ENCODE data around the gene SLC22A23. TPM values are rescaled to one million over a fixed set of nuclear protein-coding genes. Genes with fewer than 3 reads are reported as not detected.

Gene SLC22A23
- polyA plus RNA-seq, 10 donors, result 2.8 to 7.8 (median 3.7) TPM

DNA sequence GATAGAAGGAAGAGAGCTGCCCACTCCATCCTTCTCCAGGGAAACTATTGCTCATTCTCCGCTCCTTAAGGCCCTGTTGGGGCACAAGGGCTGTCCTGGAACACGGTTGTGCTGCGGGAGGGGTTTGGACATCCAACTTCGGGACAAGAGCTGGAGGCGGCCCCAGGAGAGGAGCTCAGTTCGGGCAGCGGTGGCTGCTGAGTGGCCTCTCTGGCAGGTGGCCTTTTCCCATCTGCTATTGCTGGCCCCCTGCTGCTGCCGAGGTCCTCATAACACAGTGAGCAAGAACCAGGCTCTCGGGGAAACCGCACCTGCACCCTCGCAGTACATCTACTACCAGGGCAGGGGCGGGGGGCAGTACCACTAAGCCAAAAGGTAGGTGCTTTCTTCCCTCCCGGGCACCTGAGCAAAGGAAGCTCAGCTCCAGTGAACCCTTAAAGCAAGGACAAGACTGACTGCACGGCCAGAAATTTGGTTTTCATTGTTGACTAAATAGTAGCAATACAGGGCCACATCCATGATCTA is 134.4 kb downstream of the SLC22A23 start:
- no peak for DNase-seq

- no peak for DNase-seq
Observed at GRCh38 chr6:3321875-3322274, 135.0 kb downstream of the SLC22A23 start.

DNA sequence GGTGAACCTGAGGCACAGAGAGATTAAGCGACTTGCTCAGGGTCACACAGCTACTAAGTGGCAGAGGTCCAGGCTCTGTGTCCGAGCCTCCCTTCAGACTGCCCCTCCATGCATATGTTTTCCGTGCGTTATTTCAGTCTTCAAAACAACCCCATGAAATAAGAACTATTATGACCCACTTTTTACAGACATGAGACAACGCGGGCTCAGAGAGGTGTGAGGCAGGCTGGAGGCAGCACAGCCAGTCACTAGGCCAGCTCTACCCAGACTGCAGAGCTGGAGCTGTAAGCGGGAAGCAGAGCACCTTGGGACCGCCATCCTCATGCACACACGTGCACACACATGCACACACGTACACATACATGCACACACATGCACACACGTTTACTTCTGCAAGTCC is 135.8 kb downstream of the SLC22A23 start:
- no peak for DNase-seq

- DNase-seq, result no peak
Observed at GRCh38 chr6:3320238-3320811, 136.5 kb downstream of the SLC22A23 start.

GRCh38 chr6:3319610-3320200 is 137.1 kb downstream of the SLC22A23 start:
- no peak for DNase-seq

DNA sequence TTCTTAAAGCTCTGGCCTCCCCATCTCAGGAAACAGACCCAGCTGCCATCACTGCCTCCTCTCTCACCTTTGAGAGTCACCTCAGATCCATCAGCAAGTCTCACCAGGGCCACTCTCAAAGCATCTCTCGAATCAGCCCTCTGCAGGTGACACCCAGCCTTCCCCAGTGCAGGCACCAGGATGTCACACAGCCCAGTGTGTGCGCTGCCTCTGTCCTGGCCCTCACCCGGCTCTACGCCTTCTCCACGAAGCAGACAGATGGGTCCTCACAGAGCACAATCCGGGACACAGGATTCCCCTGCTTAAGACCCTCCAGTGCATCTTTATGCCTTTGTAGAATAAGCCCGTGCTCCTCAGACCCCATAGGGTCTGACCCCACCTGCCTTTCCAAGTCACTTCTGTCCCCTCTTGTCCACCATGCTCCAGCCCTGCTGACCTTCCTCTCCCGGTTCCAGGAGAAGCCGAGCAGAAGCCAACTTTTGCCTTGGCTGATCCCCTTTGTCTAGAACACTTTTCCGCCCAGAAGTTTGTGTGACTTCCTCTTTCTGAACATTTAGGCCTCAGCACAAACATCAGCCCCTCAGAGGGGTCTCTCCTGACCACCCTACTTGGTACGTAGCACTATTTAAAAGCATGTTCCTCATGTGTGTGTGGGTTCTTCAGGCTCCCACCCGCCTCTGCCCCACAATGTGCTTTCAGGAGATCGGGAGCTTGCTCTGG is 137.9 kb downstream of the SLC22A23 start:
- no peak for DNase-seq

DNA sequence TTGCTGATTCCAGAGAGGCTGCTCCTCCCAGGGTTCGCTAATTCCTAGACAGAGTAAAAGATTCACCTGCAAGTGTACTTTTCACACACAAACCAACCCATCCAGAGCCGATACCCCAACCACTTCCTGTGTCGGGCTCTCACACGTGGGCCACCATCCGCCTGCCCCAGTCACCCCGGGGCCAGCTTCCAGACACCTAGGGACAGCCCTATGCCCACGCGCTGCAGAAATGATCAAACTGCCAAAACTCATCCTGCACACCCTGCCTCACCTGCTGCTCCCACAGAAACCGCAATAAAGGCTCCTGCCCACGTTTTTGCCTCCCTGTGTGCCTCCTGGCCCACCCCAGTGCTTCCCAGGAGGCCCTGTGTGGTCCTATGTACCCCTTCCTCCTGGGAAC is 138.6 kb downstream of the SLC22A23 start:
- DNase-seq, result no peak

DNA sequence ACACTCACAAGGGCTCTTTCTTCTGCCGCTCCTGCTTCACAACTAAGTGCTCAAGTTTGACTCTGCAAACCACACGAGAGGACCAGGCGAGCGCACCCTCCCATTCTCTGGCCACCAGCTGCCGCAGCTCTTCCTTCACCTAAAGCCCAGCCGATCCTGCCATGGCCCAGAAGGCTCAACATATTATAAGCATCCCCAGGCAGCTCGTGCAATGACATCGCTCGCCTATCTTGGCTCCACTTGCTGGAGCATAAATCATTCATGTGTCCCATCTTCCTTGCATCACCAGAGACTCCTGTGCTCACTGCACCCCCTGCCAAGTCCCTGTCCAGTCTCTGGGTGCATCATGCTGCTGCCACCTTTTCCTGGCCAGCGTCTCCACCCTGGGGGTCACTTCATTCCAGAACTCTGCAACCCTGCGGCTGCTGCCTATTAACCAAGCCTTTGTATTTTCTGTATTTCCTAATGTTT is 139.1 kb downstream of the SLC22A23 start:
- no peak for DNase-seq

- no peak for DNase-seq
Observed at GRCh38 chr6:3316818-3317217, 140.0 kb downstream of the SLC22A23 start.

DNA sequence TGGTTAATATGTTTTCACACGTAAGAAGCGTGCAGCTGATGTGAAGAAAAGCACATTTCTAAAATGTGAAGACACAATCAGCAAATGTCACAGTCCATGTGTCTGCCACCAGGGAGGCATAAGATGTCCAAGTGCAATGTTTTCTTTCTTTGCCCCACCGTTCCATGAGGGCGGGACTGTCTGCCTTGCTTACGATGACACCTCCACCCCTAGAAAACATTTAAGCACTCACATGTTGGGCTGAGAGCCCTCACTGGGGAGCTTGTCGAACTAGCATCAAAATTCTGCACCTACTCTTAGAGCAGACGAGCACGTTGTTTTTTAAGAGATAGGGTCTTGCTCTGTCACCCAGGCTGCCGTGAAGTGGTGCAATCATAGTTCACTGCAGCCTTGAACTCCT is 140.5 kb downstream of the SLC22A23 start:
- no peak for DNase-seq

DNA sequence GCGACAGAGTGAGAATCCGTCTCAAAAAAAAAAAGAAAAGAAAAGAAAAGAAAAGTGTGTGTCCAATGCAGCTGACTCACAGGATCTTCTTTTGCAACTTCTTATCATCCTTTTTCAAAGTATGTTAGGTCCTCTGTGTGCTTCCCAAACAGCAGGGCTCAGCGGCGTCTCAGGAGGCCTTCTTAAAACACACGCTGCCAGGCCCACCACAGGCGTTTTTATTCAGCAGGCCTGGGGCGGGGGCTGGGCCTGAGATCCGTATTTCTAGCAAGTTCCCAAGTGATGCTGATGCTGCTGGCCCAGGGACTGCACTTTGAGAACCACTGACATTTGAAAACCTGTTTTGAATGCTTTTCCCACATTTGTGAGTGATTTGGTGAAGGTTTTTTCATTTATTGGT is 141.0 kb downstream of the SLC22A23 start:
- no peak for DNase-seq

- DNase-seq, result no peak
Observed at GRCh38 chr6:3314621-3315467, 142.0 kb downstream of the SLC22A23 start.

- no peak for DNase-seq
Observed at GRCh38 chr6:3314176-3314575, 142.7 kb downstream of the SLC22A23 start.

DNA sequence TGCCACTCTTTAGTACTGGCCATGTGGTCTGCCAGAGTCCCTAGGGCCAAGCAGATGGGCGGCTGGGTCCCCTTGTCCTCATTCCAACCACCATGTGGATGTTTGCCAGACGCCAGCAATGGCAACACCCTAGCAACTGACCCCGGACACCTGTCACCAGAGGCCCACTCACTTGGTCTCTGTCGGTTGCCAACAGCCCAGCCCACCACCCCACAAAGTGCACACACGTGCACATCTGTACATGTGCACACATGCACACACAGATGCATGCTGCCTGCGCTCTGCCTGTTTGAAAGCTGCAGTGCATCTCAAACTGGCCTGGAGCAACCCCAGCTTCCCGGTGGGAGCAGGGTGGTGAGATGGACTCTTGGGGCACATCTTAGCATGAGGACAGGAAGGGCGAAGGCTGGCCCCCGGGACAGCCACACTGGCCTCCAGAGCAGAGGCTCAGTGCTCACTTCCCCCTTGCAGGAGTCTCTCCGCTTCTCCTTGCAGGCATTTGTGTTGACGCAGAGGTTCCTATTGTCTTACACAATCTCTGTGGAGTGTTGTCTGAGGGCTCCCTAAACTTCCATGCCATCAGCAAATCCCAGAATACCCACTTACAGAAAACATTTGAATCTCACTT is 144.1 kb downstream of the SLC22A23 start:
- DNase-seq, result peak in 1 of 3 donors; percentile 45

- no peak for DNase-seq
Observed at GRCh38 chr6:3311826-3312225, 145.0 kb downstream of the SLC22A23 start.

GRCh38 chr6:3310703-3311102 is 146.1 kb downstream of the SLC22A23 start:
- DNase-seq, result peak in 1 of 3 donors; percentile 57

GRCh38 chr6:3310051-3310448 is 146.8 kb downstream of the SLC22A23 start:
- no peak for DNase-seq

- no peak for DNase-seq
Observed at GRCh38 chr6:3309391-3310050, 147.3 kb downstream of the SLC22A23 start.

GRCh38 chr6:3308106-3308505 is 148.7 kb downstream of the SLC22A23 start:
- DNase-seq, result no peak

GRCh38 chr6:3307436-3307835 is 149.4 kb downstream of the SLC22A23 start:
- no peak for DNase-seq

GRCh38 chr6:3306848-3307247 is 150.0 kb downstream of the SLC22A23 start:
- no peak for DNase-seq
